Suprapubic skin (tissue), 4 donors: ENCODE results near the gene PRSS8. TPM values are rescaled to one million over a fixed set of nuclear protein-coding genes. Genes with fewer than 3 reads are reported as not detected.
"Not testable (repeated sequence)": the region's sequence is repeated elsewhere in the genome, so short reads cannot be mapped to it uniquely, and the experiment has no call there.

Source experiments
- DNase-seq, 2 donors: peaks; one replicate each; pipeline ENCODE4 v3.0.0-alpha.2; 2019; ENCODE audit warnings: low spot score in 2 of 2
- H3K27ac ChIP-seq: fragments of 200-600 bp; sonication (generic); one replicate; pipeline ENCODE4 v1.5.1; 2019
- H3K27me3 ChIP-seq: fragments of 200-600 bp; sonication (generic); one replicate; pipeline ENCODE4 v1.5.1; 2019
- H3K36me3 ChIP-seq: fragments of 200-600 bp; sonication (generic); one replicate; pipeline ENCODE4 v1.5.1; 2019
- H3K4me1 ChIP-seq: fragments of 200-600 bp; sonication (generic); one replicate; pipeline ENCODE4 v1.5.1; 2019
- H3K4me3 ChIP-seq: fragments of 200-600 bp; sonication (generic); one replicate; pipeline ENCODE4 v1.5.1; 2019; ENCODE audit warnings: mild to moderate bottlenecking
- H3K9me3 ChIP-seq: fragments of 200-600 bp; sonication (generic); one replicate; pipeline ENCODE4 v1.5.1; 2019
- EP300 ChIP-seq: sonication (generic); formaldehyde crosslinking; IDR thresholded peaks from one replicate; pipeline ENCODE4 v1.6.1; 2017; ENCODE audit warnings: antibody characterized with exemption
- POLR2A ChIP-seq, 2 donors: fragments of 450-650 bp; IDR thresholded peaks; one replicate each; pipeline ENCODE4 v1.6.1; 2017; ENCODE audit warnings: antibody characterized with exemption in 2 of 2, mild to moderate bottlenecking in 2 of 2, moderate library complexity in 2 of 2
- POLR2AphosphoS5 ChIP-seq, 3 donors: sonication (generic); formaldehyde crosslinking; IDR thresholded peaks; one replicate each; pipeline ENCODE4 v1.6.1; 2017; ENCODE audit warnings: antibody characterized with exemption in 3 of 3
- WGBS: methylation state at CpG from one replicate; pipeline ENCODE4 v1.1.5; 2018; 5-methylcytosine and 5-hydroxymethylcytosine counted together
- total RNA-seq, 4 donors: library from RNA; depleted of rRNA; stranded (reverse); fragments of >200 nt; gene quantifications; one replicate each; pipeline ENCODE4 v1.1.0, GENCODE V29; 2016
- TF ChIP-seq, protein P1 (sequence below), 2 donors: fragments of 200-600 bp in 1 of 2; fragments of 450-650 bp in 1 of 2; sonication (generic) in 1 of 2; IDR thresholded peaks; one replicate each; pipeline ENCODE4 v1.5.1; 2016 to 2019; ENCODE audit warnings: antibody characterized with exemption in 2 of 2, mild to moderate bottlenecking in 1 of 2, moderate library complexity in 1 of 2

Gene PRSS8
- total RNA-seq, 4 donors from 2014 or later: 46.3 to 168 (median 140) TPM

- WGBS: 45% methylated on average over 20 of the region's 27 CpGs
- H3K9me3 ChIP-seq: no peaks in the 10 kb centered on the region
- H3K27me3 ChIP-seq: no peaks in the 10 kb centered on the region
- DNase-seq: no peak
- H3K27ac ChIP-seq: peak overlapping the region; percentile 61
- no peak for TF ChIP-seq POLR2A (IDR thresholded peaks at IDR 0.05)
- TF ChIP-seq, protein P1, sequence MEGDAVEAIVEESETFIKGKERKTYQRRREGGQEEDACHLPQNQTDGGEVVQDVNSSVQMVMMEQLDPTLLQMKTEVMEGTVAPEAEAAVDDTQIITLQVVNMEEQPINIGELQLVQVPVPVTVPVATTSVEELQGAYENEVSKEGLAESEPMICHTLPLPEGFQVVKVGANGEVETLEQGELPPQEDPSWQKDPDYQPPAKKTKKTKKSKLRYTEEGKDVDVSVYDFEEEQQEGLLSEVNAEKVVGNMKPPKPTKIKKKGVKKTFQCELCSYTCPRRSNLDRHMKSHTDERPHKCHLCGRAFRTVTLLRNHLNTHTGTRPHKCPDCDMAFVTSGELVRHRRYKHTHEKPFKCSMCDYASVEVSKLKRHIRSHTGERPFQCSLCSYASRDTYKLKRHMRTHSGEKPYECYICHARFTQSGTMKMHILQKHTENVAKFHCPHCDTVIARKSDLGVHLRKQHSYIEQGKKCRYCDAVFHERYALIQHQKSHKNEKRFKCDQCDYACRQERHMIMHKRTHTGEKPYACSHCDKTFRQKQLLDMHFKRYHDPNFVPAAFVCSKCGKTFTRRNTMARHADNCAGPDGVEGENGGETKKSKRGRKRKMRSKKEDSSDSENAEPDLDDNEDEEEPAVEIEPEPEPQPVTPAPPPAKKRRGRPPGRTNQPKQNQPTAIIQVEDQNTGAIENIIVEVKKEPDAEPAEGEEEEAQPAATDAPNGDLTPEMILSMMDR (IDR thresholded peaks at IDR 0.05): no peak
- H3K4me3 ChIP-seq: no peak overlapping the region
- peaks cover 60% of the 10 kb centered on the region for H3K4me1 ChIP-seq
- H3K36me3 ChIP-seq: no peaks in the 10 kb centered on the region
Observed at GRCh38 chr16:31138621-31139578, 3.4 kb upstream of the PRSS8 start.

GRCh38 chr16:31136822-31137499 lies 1.4 kb upstream of the PRSS8 start:
- H3K4me1 ChIP-seq: peaks cover 69% of the 10 kb centered on the region
- H3K36me3 ChIP-seq, H3K4me3 ChIP-seq, H3K27ac ChIP-seq, H3K9me3 ChIP-seq, DNase-seq, H3K27me3 ChIP-seq: not testable (repeated sequence)
- WGBS: 92% methylated on average over 20 of the region's 20 CpGs

- Histone ChIP-seq H3K9me3 (no peaks in the 10 kb centered on the region), H3K36me3 (peaks cover 11% of the 10 kb centered on the region), H3K4me1 (peaks cover 69% of the 10 kb centered on the region), H3K27ac (no peak overlapping the region), H3K27me3 (no peaks in the 10 kb centered on the region), H3K4me3 (no peak overlapping the region)
- WGBS: 73% methylated on average over 6 of the region's 6 CpGs
- no peak for DNase-seq
- no peak for TF ChIP-seq POLR2AphosphoS5 (IDR thresholded peaks at IDR 0.05)
- no peak for TF ChIP-seq POLR2A (IDR thresholded peaks at IDR 0.05)
- no peak for TF ChIP-seq EP300
- TF ChIP-seq, protein P1 (IDR thresholded peaks at IDR 0.05): no peak
Observed at GRCh38 chr16:31136287-31136662, 748 bp upstream of the PRSS8 start.

- no peak for DNase-seq
- peaks cover 72% of the 10 kb centered on the region for H3K4me1 ChIP-seq
- H3K36me3 ChIP-seq: peaks cover 24% of the 10 kb centered on the region
- TF ChIP-seq EP300: no peak
- TF ChIP-seq, protein P1 (IDR thresholded peaks at IDR 0.05): peak in 1 of 2 donors; percentile 12
- TF ChIP-seq POLR2AphosphoS5 (IDR thresholded peaks at IDR 0.05): no peak
- no peak for TF ChIP-seq POLR2A (IDR thresholded peaks at IDR 0.05)
- H3K27ac ChIP-seq: peak overlapping the region; percentile 82
- no peaks in the 10 kb centered on the region for H3K27me3 ChIP-seq
- H3K9me3 ChIP-seq: no peaks in the 10 kb centered on the region
- 23% methylated on average over 17 of the region's 18 CpGs for WGBS
- peak overlapping the region; percentile 52 for H3K4me3 ChIP-seq
Observed at GRCh38 chr16:31134625-31135534, 647 bp downstream of the PRSS8 start.

DNA sequence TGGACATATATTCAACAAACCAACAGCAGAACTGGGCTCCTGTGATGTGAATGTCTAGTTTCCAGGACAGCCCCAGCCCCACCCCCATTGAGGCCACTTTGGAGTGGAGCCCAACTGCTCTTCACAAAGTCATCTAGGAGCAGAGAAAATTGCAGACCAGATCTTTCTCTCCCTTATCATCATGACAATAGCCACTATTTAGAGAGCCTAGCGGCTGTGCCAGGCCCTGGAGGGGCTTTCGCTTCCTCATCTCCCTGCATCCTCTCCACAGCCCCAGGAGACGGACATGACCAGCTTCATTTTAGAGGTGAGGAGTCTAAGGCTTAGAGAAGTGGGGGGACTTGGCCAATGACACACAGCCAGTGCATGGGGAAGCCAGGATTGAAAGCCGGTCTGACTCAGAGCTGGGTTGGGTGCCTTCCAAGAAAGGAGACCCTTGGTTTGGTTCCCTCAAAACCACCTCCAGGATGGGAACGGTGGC lies 1.4 kb downstream of the PRSS8 start:
- no peak for TF ChIP-seq POLR2AphosphoS5 (IDR thresholded peaks at IDR 0.05)
- no peak for TF ChIP-seq EP300
- TF ChIP-seq, protein P1 (IDR thresholded peaks at IDR 0.05): no peak
- TF ChIP-seq POLR2A (IDR thresholded peaks at IDR 0.05): no peak
- no peak for DNase-seq
- H3K4me1 ChIP-seq: peaks cover 75% of the 10 kb centered on the region
- H3K4me3 ChIP-seq: peak overlapping the region; percentile 52
- H3K27ac ChIP-seq: no peak overlapping the region
- 29% methylated on average over 5 of the region's 5 CpGs for WGBS
- H3K9me3 ChIP-seq: no peaks in the 10 kb centered on the region
- no peaks in the 10 kb centered on the region for H3K27me3 ChIP-seq
- H3K36me3 ChIP-seq: peaks cover 26% of the 10 kb centered on the region
